ENCODE measurements around the gene FBXO28.

Gene FBXO28

DNA sequence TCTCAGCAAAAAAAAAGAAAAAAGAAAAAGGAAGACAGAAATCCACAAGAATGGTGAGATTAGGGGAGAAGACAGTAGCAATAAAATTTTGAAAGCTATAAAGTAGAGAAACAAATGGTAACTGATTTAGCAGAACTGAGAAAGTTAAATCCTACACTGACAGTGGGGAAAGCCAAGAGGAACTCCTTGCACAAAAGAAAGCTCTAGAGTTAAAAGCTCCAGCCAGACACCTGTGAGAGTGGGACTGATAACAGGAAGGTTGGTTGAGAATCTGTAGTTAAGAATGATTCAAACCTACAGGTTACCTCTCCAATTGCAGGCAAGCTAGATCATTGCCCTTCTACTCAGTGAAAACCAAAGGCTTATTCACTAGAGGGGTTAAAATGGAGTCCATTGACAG is 23.6 kb downstream of the FBXO28 start:
- H3K27ac ChIP-seq (ENCODE audit: insufficient read depth, low read length, poor library complexity, severe bottlenecking), result no peak overlapping the region
- no peak overlapping the region for H3K4me3 ChIP-seq (ENCODE audit: insufficient read depth, low read depth, low read length, poor library complexity, severe bottlenecking)
- no peaks in the 10 kb centered on the region for H3K4me1 ChIP-seq (ENCODE audit: control insufficient read depth, insufficient read depth, low read length, poor library complexity, severe bottlenecking)
- peaks cover 20% of the 10 kb centered on the region for H3K36me3 ChIP-seq (ENCODE audit: control insufficient read depth, insufficient read depth, low read length)
- H3K9me3 ChIP-seq (ENCODE audit: control insufficient read depth, low read length), result no peaks in the 10 kb centered on the region
- H3K27me3 ChIP-seq (replicated peaks; ENCODE audit: control insufficient read depth, insufficient read depth, low read length, poor library complexity, severe bottlenecking), result no peaks in the 10 kb centered on the region
- no peak for DNase-seq

DNA sequence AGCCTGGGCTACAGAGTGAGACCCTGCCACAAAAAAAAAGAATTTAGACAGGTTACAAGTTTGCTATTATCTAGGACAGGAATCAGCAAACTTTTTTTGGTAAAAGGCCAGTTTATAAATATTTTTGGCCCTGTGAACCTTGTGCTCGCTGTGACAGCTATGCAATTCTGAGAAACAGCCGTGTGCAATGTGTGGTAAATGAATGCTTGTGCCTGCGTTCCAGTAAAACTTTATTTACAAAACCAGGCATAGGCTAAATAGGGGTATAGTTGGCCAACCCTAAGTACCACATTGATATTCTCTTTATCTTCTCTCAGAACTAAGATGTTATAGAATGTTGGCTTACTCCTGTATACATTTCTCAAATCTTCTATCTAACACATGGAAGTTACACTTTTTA is 24.3 kb downstream of the FBXO28 start:
- H3K36me3 ChIP-seq (ENCODE audit: control insufficient read depth, insufficient read depth, low read length), result peaks cover 14% of the 10 kb centered on the region

DNA sequence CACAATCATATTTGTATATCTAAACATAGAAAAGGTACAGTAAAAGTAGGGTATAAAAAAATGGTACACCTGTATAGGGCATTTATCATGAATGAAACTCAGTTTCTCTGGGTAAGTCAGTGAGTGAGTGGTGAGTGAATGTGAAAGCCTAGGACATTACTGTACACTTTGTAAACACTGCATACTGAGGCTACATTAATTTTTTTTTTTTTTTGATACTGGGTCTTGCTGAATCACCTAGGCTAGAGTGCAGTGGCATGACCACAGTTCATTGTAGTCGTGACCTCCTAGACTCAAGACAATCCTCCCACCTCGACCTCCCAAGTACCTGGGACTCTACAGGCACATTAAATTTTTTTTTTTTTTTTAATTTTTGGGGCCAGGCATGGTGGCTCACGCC is 27.8 kb downstream of the FBXO28 start:
- Histone ChIP-seq H3K27ac (ENCODE audit: insufficient read depth, low read length, poor library complexity, severe bottlenecking) (no peak overlapping the region), H3K27me3 (replicated peaks; ENCODE audit: control insufficient read depth, insufficient read depth, low read length, poor library complexity, severe bottlenecking) (no peaks in the 10 kb centered on the region), H3K4me3 (ENCODE audit: insufficient read depth, low read depth, low read length, poor library complexity, severe bottlenecking) (no peak overlapping the region), H3K4me1 (ENCODE audit: control insufficient read depth, insufficient read depth, low read length, poor library complexity, severe bottlenecking) (no peaks in the 10 kb centered on the region), H3K36me3 (ENCODE audit: control insufficient read depth, insufficient read depth, low read length) (peaks cover 3% of the 10 kb centered on the region), H3K9me3 (ENCODE audit: control insufficient read depth, low read length) (no peaks in the 10 kb centered on the region)
- no peak for DNase-seq

More for the DNA sequence above, 24.3 kb downstream of the FBXO28 start:
- Histone ChIP-seq H3K27ac (ENCODE audit: insufficient read depth, low read length, poor library complexity, severe bottlenecking) (no peak overlapping the region), H3K4me3 (ENCODE audit: insufficient read depth, low read depth, low read length, poor library complexity, severe bottlenecking) (no peak overlapping the region), H3K27me3 (replicated peaks; ENCODE audit: control insufficient read depth, insufficient read depth, low read length, poor library complexity, severe bottlenecking) (no peaks in the 10 kb centered on the region), H3K9me3 (ENCODE audit: control insufficient read depth, low read length) (no peaks in the 10 kb centered on the region), H3K4me1 (ENCODE audit: control insufficient read depth, insufficient read depth, low read length, poor library complexity, severe bottlenecking) (no peaks in the 10 kb centered on the region)
- DNase-seq, result no peak

DNA sequence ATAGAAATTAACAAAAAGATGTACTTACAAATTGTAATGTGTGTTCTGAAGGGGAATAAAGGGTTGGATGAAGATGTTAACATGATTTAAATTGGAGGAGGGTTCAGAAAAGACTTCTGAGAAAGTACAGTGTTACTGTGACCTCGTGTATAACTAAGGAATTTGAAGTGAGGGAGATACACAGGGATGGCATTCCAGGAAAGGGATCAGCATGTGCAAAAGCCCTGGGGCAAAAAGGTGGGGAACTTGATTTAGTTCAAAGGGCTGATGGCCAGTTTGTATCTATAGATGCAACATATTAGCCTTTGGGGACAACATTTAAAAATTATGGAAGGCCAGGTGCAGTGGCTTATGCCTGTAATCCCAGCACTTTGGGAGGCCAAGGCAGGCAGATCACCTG is 35.8 kb downstream of the FBXO28 start:
- no peak overlapping the region for H3K27ac ChIP-seq (ENCODE audit: insufficient read depth, low read length, poor library complexity, severe bottlenecking)
- peaks cover 3% of the 10 kb centered on the region for H3K36me3 ChIP-seq (ENCODE audit: control insufficient read depth, insufficient read depth, low read length)
- no peak overlapping the region for H3K4me3 ChIP-seq (ENCODE audit: insufficient read depth, low read depth, low read length, poor library complexity, severe bottlenecking)
- H3K4me1 ChIP-seq (ENCODE audit: control insufficient read depth, insufficient read depth, low read length, poor library complexity, severe bottlenecking), result no peaks in the 10 kb centered on the region
- H3K27me3 ChIP-seq (replicated peaks; ENCODE audit: control insufficient read depth, insufficient read depth, low read length, poor library complexity, severe bottlenecking), result no peaks in the 10 kb centered on the region
- H3K9me3 ChIP-seq (ENCODE audit: control insufficient read depth, low read length), result no peaks in the 10 kb centered on the region
- no peak for DNase-seq

DNA sequence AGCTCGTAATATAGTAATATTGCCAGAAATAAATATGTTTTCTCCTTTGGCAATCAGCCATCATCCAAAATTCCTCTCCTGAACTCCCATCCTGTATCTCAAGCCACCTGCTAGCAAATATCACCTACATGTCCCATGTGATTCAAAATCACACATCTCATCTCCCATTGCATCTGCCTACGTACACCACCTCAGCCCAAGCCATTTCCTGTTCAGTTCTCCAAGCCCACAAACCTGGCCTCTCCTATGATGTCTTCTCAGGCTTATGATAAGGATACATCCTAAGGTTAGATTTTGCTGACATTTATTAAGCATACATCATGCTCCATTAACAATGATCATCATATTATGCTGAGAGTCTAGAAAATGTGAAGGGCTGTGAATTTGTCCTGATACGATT is 37.2 kb downstream of the FBXO28 start:
- Histone ChIP-seq H3K9me3 (ENCODE audit: control insufficient read depth, low read length) (no peaks in the 10 kb centered on the region), H3K36me3 (ENCODE audit: control insufficient read depth, insufficient read depth, low read length) (peaks cover 5% of the 10 kb centered on the region), H3K4me1 (ENCODE audit: control insufficient read depth, insufficient read depth, low read length, poor library complexity, severe bottlenecking) (no peaks in the 10 kb centered on the region), H3K27me3 (replicated peaks; ENCODE audit: control insufficient read depth, insufficient read depth, low read length, poor library complexity, severe bottlenecking) (no peaks in the 10 kb centered on the region), H3K4me3 (ENCODE audit: insufficient read depth, low read depth, low read length, poor library complexity, severe bottlenecking) (no peak overlapping the region), H3K27ac (ENCODE audit: insufficient read depth, low read length, poor library complexity, severe bottlenecking) (no peak overlapping the region)
- no peak for DNase-seq

DNA sequence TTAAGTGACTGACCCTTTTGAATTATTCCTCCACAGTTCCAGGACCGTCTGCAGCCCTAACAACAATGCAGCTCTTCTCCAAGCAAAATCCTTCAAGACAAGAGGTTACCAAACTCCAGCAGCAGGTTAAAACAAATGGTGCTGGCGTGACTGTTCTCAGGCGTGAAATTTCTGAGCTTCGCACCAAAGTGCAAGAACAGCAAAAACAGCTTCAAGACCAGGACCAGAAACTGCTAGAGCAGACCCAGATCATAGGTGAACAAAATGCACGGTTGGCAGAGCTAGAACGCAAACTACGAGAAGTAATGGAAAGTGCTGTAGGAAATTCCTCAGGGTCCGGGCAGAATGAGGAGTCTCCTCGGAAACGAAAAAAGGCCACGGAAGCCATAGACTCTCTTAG is 43.4 kb downstream of the FBXO28 start:
- no peak for DNase-seq
- no peaks in the 10 kb centered on the region for H3K27me3 ChIP-seq (replicated peaks; ENCODE audit: control insufficient read depth, insufficient read depth, low read length, poor library complexity, severe bottlenecking)
- no peak overlapping the region for H3K4me3 ChIP-seq (ENCODE audit: insufficient read depth, low read depth, low read length, poor library complexity, severe bottlenecking)
- H3K4me1 ChIP-seq (ENCODE audit: control insufficient read depth, insufficient read depth, low read length, poor library complexity, severe bottlenecking), result no peaks in the 10 kb centered on the region
- H3K9me3 ChIP-seq (ENCODE audit: control insufficient read depth, low read length), result no peaks in the 10 kb centered on the region
- peaks cover 36% of the 10 kb centered on the region for H3K36me3 ChIP-seq (ENCODE audit: control insufficient read depth, insufficient read depth, low read length)
- H3K27ac ChIP-seq (ENCODE audit: insufficient read depth, low read length, poor library complexity, severe bottlenecking), result no peak overlapping the region

DNA sequence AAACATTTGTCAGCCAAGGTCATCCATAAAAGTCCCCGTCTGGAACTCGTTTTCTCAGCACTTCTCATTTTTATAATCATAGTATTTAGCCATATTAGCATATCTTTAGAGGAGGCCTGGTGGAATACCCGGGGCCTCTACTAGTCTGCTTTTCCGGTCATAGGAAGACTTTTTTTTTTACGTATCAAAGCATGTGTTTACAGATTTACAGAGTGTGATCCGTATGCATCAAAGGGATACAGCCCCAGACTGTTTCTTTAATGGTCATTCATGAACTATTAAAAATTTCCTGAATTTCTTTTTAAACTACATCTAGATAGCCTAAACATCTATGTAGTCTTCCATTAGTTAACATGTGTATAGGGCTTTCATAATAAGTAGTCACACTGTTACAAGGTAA is 45.6 kb downstream of the FBXO28 start:
- Histone ChIP-seq H3K9me3 (ENCODE audit: control insufficient read depth, low read length) (no peaks in the 10 kb centered on the region), H3K4me3 (ENCODE audit: insufficient read depth, low read depth, low read length, poor library complexity, severe bottlenecking) (no peak overlapping the region), H3K27me3 (replicated peaks; ENCODE audit: control insufficient read depth, insufficient read depth, low read length, poor library complexity, severe bottlenecking) (no peaks in the 10 kb centered on the region), H3K27ac (ENCODE audit: insufficient read depth, low read length, poor library complexity, severe bottlenecking) (no peak overlapping the region), H3K4me1 (ENCODE audit: control insufficient read depth, insufficient read depth, low read length, poor library complexity, severe bottlenecking) (no peaks in the 10 kb centered on the region), H3K36me3 (ENCODE audit: control insufficient read depth, insufficient read depth, low read length) (peaks cover 32% of the 10 kb centered on the region)
- no peak for DNase-seq

DNA sequence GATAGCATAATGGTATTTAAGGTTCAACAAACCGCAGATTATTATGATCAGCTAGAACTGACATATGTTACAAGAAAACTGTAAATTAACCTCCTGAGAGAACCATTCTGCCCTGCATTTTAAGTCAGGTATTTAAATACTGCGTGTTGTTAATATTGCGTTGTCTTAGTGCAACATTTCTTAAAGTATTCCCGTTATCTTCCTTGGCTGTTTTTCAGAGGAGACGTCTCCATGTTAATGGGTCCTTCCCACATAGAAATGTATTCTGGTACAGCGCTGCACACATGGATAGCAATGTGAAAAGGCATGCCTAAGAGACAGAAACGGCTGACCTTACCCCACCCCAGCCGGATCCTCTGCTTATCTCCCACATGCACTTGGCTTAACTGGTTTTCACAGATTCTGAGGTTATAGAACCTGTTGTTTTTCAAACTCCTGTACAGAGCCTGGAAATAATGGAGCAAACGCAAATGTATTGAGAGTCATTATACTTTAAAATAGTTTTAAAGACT is 46.3 kb downstream of the FBXO28 start:
- Histone ChIP-seq H3K4me1 (ENCODE audit: control insufficient read depth, insufficient read depth, low read length, poor library complexity, severe bottlenecking) (no peaks in the 10 kb centered on the region), H3K4me3 (ENCODE audit: insufficient read depth, low read depth, low read length, poor library complexity, severe bottlenecking) (no peak overlapping the region), H3K27ac (ENCODE audit: insufficient read depth, low read length, poor library complexity, severe bottlenecking) (no peak overlapping the region), H3K36me3 (ENCODE audit: control insufficient read depth, insufficient read depth, low read length) (peaks cover 32% of the 10 kb centered on the region), H3K9me3 (ENCODE audit: control insufficient read depth, low read length) (no peaks in the 10 kb centered on the region), H3K27me3 (replicated peaks; ENCODE audit: control insufficient read depth, insufficient read depth, low read length, poor library complexity, severe bottlenecking) (no peaks in the 10 kb centered on the region)
- no peak for DNase-seq

DNA sequence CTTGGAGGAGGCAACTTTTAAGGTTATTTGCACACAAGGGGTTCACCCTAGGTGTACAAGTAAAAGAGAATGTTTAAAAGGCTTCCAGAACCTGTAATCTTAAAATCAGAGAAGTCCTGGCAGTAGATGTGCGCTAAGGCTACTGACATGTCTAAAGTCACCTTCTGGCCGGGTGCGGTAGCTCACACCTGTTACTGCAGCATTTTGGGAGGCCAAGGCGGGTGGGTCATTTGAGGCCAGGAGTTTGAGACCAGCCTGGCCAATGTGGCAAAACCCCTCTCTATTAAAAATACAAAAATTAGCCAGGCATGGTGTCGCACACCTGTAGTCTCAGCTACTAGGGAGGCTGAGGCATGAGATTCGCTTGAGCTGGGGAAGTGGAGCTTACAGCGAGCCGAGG is 48.9 kb downstream of the FBXO28 start:
- peaks cover 18% of the 10 kb centered on the region for H3K36me3 ChIP-seq (ENCODE audit: control insufficient read depth, insufficient read depth, low read length)
- no peaks in the 10 kb centered on the region for H3K27me3 ChIP-seq (replicated peaks; ENCODE audit: control insufficient read depth, insufficient read depth, low read length, poor library complexity, severe bottlenecking)
- H3K9me3 ChIP-seq (ENCODE audit: control insufficient read depth, low read length), result no peaks in the 10 kb centered on the region
- no peak for DNase-seq
- no peaks in the 10 kb centered on the region for H3K4me1 ChIP-seq (ENCODE audit: control insufficient read depth, insufficient read depth, low read length, poor library complexity, severe bottlenecking)
- H3K27ac ChIP-seq (ENCODE audit: insufficient read depth, low read length, poor library complexity, severe bottlenecking), result no peak overlapping the region
- no peak overlapping the region for H3K4me3 ChIP-seq (ENCODE audit: insufficient read depth, low read depth, low read length, poor library complexity, severe bottlenecking)

DNA sequence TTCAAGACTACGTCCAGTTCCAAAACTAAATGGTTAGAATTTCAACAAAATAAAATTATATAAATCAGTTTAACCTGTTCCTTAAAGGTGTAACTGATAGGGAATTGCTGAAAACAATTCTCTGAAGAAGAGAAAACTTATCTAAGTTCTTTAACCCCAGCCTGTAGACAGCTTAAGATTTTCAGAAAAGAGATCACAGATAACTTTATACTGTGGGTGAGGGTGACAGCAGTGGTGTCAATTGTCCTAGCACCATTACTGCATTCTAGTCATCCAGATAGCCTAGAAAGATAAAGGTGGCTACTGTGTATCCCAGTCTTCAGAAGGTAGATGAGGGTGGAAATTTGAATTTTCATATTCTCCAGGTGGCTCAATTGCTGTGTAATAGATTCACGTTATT is 49.4 kb downstream of the FBXO28 start:
- Histone ChIP-seq H3K4me1 (ENCODE audit: control insufficient read depth, insufficient read depth, low read length, poor library complexity, severe bottlenecking) (no peaks in the 10 kb centered on the region), H3K27ac (ENCODE audit: insufficient read depth, low read length, poor library complexity, severe bottlenecking) (no peak overlapping the region)

More for the DNA sequence above, 49.4 kb downstream of the FBXO28 start:
- Histone ChIP-seq H3K36me3 (ENCODE audit: control insufficient read depth, insufficient read depth, low read length) (peaks cover 12% of the 10 kb centered on the region), H3K4me3 (ENCODE audit: insufficient read depth, low read depth, low read length, poor library complexity, severe bottlenecking) (no peak overlapping the region), H3K9me3 (ENCODE audit: control insufficient read depth, low read length) (no peaks in the 10 kb centered on the region), H3K27me3 (replicated peaks; ENCODE audit: control insufficient read depth, insufficient read depth, low read length, poor library complexity, severe bottlenecking) (no peaks in the 10 kb centered on the region)
- DNase-seq, result no peak

Measured in effector memory CD4-positive, alpha-beta T cell (primary cell).